ENCODE data around the gene MMD2.

The MMD2 gene

GRCh38 chr7:4951903-4952636 is 6.9 kb downstream of the MMD2 start:
- no peak overlapping the region for H3K27ac ChIP-seq (ENCODE audit: low read depth, low read length)
- H4K20me1 ChIP-seq (ENCODE audit: low read depth, low read length): no peaks in the 10 kb centered on the region
- no peaks in the 10 kb centered on the region for H3K79me2 ChIP-seq (ENCODE audit: insufficient read depth, low read length)
- TF ChIP-seq CTCF (IDR thresholded peaks at IDR 0.05; ENCODE audit: insufficient read depth, low read length, poor library complexity, severe bottlenecking) (no peak), EZH2phosphoT487 (conservative IDR thresholded peaks at IDR 0.05; ENCODE audit: low read length) (no peak)
- H3K9ac ChIP-seq (ENCODE audit: low read length): no peak overlapping the region
- H2AFZ ChIP-seq (ENCODE audit: low read depth, low read length, severe bottlenecking): no peak overlapping the region
- no peaks in the 10 kb centered on the region for H3K9me2 ChIP-seq (replicated peaks; ENCODE audit: insufficient read depth, low read length)
- H3K4me2 ChIP-seq (ENCODE audit: low read depth, low read length, poor library complexity, severe bottlenecking): no peak overlapping the region
- no peak overlapping the region for H3K4me3 ChIP-seq (ENCODE audit: insufficient read depth, low read length, poor library complexity, severe bottlenecking)
- H3F3A ChIP-seq (ENCODE audit: insufficient read depth): no peaks in the 10 kb centered on the region
- H3K36me3 ChIP-seq (ENCODE audit: low read length): no peaks in the 10 kb centered on the region
- no peaks in the 10 kb centered on the region for H3K9me3 ChIP-seq (ENCODE audit: insufficient read depth, low read length)
- H3K27me3 ChIP-seq (ENCODE audit: low read length): no peaks in the 10 kb centered on the region

GRCh38 chr7:4951304-4951703 is 7.7 kb downstream of the MMD2 start:
- H3K4me2 ChIP-seq (ENCODE audit: low read depth, low read length, poor library complexity, severe bottlenecking): no peak overlapping the region
- H3K27me3 ChIP-seq (ENCODE audit: low read length): no peaks in the 10 kb centered on the region
- H3K9me2 ChIP-seq (replicated peaks; ENCODE audit: insufficient read depth, low read length): no peaks in the 10 kb centered on the region
- H2AFZ ChIP-seq (ENCODE audit: low read depth, low read length, severe bottlenecking): no peak overlapping the region
- TF ChIP-seq EZH2phosphoT487 (conservative IDR thresholded peaks at IDR 0.05; ENCODE audit: low read length) (no peak), CTCF (IDR thresholded peaks at IDR 0.05; ENCODE audit: insufficient read depth, low read length, poor library complexity, severe bottlenecking) (no peak)
- H3K27ac ChIP-seq (ENCODE audit: low read depth, low read length): no peak overlapping the region
- no peak overlapping the region for H3K4me3 ChIP-seq (ENCODE audit: insufficient read depth, low read length, poor library complexity, severe bottlenecking)
- no peaks in the 10 kb centered on the region for H4K20me1 ChIP-seq (ENCODE audit: low read depth, low read length)
- H3K9me3 ChIP-seq (ENCODE audit: insufficient read depth, low read length): no peaks in the 10 kb centered on the region
- no peaks in the 10 kb centered on the region for H3F3A ChIP-seq (ENCODE audit: insufficient read depth)
- H3K36me3 ChIP-seq (ENCODE audit: low read length): no peaks in the 10 kb centered on the region
- no peak overlapping the region for H3K9ac ChIP-seq (ENCODE audit: low read length)
- H3K79me2 ChIP-seq (ENCODE audit: insufficient read depth, low read length): no peaks in the 10 kb centered on the region

GRCh38 chr7:4948402-4948801 is 10.6 kb downstream of the MMD2 start:
- Histone ChIP-seq H3K4me2 (ENCODE audit: low read depth, low read length, poor library complexity, severe bottlenecking) (no peak overlapping the region), H3K4me3 (ENCODE audit: insufficient read depth, low read length, poor library complexity, severe bottlenecking) (no peak overlapping the region), H2AFZ (ENCODE audit: low read depth, low read length, severe bottlenecking) (no peak overlapping the region), H3K36me3 (ENCODE audit: low read length) (no peaks in the 10 kb centered on the region), H3K27me3 (ENCODE audit: low read length) (no peaks in the 10 kb centered on the region), H3K9ac (ENCODE audit: low read length) (no peak overlapping the region), H3K9me2 (replicated peaks; ENCODE audit: insufficient read depth, low read length) (no peaks in the 10 kb centered on the region), H3K79me2 (ENCODE audit: insufficient read depth, low read length) (no peaks in the 10 kb centered on the region), H3K9me3 (ENCODE audit: insufficient read depth, low read length) (no peaks in the 10 kb centered on the region), H4K20me1 (ENCODE audit: low read depth, low read length) (no peaks in the 10 kb centered on the region), H3K27ac (ENCODE audit: low read depth, low read length) (no peak overlapping the region), H3F3A (ENCODE audit: insufficient read depth) (no peaks in the 10 kb centered on the region)
- TF ChIP-seq EZH2phosphoT487 (conservative IDR thresholded peaks at IDR 0.05; ENCODE audit: low read length) (no peak), CTCF (IDR thresholded peaks at IDR 0.05; ENCODE audit: insufficient read depth, low read length, poor library complexity, severe bottlenecking) (no peak)
